A549 (cell line): ENCODE data around the gene ADGRB2.

Source experiments
- CBX8 ChIP-seq: fragments of 200-600 bp; sonication (generic); IDR thresholded peaks from 2 replicates; pipeline ENCODE4 v1.6.1; 2016
- CHD4 ChIP-seq: fragments of 200-600 bp; sonication (generic); IDR thresholded peaks from 2 replicates; pipeline ENCODE4 v1.6.1; 2016; ENCODE audit warnings: antibody characterized with exemption, mild to moderate bottlenecking, borderline replicate concordance
- CTCF ChIP-seq: fragments of >200 bp; sonication (Bioruptor Twin); formaldehyde crosslinking; IDR thresholded peaks from 3 replicates; pipeline ENCODE4 v1.5.1; 2016
- EP300 ChIP-seq, 2 experiments: fragments of >200 bp; sonication (Bioruptor Twin); formaldehyde crosslinking; IDR thresholded peaks; 2 replicates in 1 of 2; 3 replicates in 1 of 2; pipeline ENCODE4 v1.6.1; 2016 to 2017
- MYC ChIP-seq: IDR thresholded peaks from 2 replicates; pipeline ENCODE4 v1.6.1; 2012; ENCODE audit warnings: mild to moderate bottlenecking, inconsistent platforms, low read length, improper control_type of control experiment, borderline replicate concordance
- PHF8 ChIP-seq: fragments of 200-600 bp; sonication (generic); IDR thresholded peaks from 2 replicates; pipeline ENCODE4 v1.6.1; 2016; ENCODE audit warnings: low read depth, mild to moderate bottlenecking, antibody characterized with exemption, moderate library complexity, borderline replicate concordance
- POLR2A ChIP-seq: IDR thresholded peaks from 2 replicates; pipeline ENCODE4 v1.6.1; 2012; ENCODE audit warnings: mild to moderate bottlenecking, low read length
- POLR2AphosphoS2 ChIP-seq: conservative IDR thresholded peaks from 2 replicates; pipeline ENCODE4 v1.6.1; 2012; ENCODE audit warnings: low read length, improper control_type of control experiment, inconsistent platforms
- SMC3 ChIP-seq: fragments of >200 bp; sonication (Bioruptor Twin); formaldehyde crosslinking; IDR thresholded peaks from 3 replicates; pipeline ENCODE4 v1.6.1; 2018; ENCODE audit warnings: inconsistent platforms
- TF ChIP-seq, protein P1 (sequence below): IDR thresholded peaks from 2 replicates; pipeline ENCODE4 v1.6.1; 2012
- TF ChIP-seq, protein P2 (sequence below): IDR thresholded peaks from 2 replicates; pipeline ENCODE4 v1.6.1; 2012
- TF ChIP-seq, protein P3 (sequence below): fragments of 150-350 bp; IDR thresholded peaks from 2 replicates; pipeline ENCODE4 v1.6.1; 2014; ENCODE audit warnings: low read depth, mild to moderate bottlenecking, low read length

DNA sequence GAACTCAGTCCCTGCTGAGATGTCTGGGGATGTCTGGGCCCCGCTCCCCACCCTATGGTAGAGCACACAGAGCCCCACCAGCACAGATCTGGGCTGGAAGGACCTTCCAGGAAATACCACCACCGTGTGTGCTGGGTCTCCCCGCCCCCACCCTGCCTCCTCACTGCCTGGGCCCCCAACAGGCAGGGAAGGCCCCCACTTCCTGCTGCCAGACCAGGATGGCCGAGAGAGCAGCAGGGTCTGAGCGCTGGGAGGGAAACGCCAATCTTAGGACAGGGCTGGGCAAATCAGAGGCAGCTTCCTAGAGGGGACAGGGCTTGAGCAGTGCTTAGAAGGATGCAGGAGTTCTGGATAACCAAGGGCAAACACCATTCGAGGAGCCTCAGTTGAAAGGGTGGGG is 11.9 kb downstream of the ADGRB2 start:
- TF ChIP-seq CTCF (no peak), POLR2A (no peak), SMC3 (no peak), EP300 (IDR thresholded peaks at IDR 0.05) (no peak), MYC (no peak), CHD4 (no peak), CBX8 (no peak), POLR2AphosphoS2 (no peak), PHF8 (no peak)
- TF ChIP-seq, protein P1, sequence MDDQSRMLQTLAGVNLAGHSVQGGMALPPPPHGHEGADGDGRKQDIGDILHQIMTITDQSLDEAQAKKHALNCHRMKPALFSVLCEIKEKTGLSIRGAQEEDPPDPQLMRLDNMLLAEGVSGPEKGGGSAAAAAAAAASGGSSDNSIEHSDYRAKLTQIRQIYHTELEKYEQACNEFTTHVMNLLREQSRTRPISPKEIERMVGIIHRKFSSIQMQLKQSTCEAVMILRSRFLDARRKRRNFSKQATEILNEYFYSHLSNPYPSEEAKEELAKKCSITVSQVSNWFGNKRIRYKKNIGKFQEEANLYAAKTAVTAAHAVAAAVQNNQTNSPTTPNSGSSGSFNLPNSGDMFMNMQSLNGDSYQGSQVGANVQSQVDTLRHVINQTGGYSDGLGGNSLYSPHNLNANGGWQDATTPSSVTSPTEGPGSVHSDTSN: no peak
- TF ChIP-seq, protein P2, sequence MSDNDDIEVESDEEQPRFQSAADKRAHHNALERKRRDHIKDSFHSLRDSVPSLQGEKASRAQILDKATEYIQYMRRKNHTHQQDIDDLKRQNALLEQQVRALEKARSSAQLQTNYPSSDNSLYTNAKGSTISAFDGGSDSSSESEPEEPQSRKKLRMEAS: no peak
- TF ChIP-seq, protein P3, sequence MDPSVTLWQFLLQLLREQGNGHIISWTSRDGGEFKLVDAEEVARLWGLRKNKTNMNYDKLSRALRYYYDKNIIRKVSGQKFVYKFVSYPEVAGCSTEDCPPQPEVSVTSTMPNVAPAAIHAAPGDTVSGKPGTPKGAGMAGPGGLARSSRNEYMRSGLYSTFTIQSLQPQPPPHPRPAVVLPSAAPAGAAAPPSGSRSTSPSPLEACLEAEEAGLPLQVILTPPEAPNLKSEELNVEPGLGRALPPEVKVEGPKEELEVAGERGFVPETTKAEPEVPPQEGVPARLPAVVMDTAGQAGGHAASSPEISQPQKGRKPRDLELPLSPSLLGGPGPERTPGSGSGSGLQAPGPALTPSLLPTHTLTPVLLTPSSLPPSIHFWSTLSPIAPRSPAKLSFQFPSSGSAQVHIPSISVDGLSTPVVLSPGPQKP: no peak
